Activated T-helper 9 cell treated with anti-CD3 and anti-CD28 coated beads, Interleukin-2, amount 50 U/mL, for 16 hours (primary cell): ENCODE data around the gene TACO1.

Experiments
- DNase-seq: peaks from one replicate; pipeline ENCODE4 v3.0.0-alpha.2; 2020; ENCODE audit warnings: low read depth

Gene TACO1

GRCh38 chr17:63601439-63602371 is 1.0 kb downstream of the TACO1 start:
- DNase-seq: no peak

- no peak for DNase-seq
Observed at GRCh38 chr17:63609816-63610573, 9.3 kb downstream of the TACO1 start.

- no peak for DNase-seq
Observed at GRCh38 chr17:63610854-63611253, 10.2 kb downstream of the TACO1 start.

- no peak for DNase-seq
Observed at GRCh38 chr17:63611354-63611753, 10.7 kb downstream of the TACO1 start.

GRCh38 chr17:63613663-63614062 is 13.0 kb downstream of the TACO1 start:
- DNase-seq: no peak

- DNase-seq: no peak
Observed at GRCh38 chr17:63621229-63621683, 20.6 kb downstream of the TACO1 start.

- DNase-seq: peak; percentile 95
Observed at GRCh38 chr17:63621684-63622573, 21.2 kb downstream of the TACO1 start, which contains the start of gene MAP3K3. MAP3K3 (plus strand) TSS chr17:63622417; CDS start chr17:63622760, 343 bp downstream.

- peak; percentile 53 for DNase-seq
Observed at GRCh38 chr17:63622574-63623390, 22.1 kb downstream of the TACO1 start.

GRCh38 chr17:63623786-63624530 is 23.3 kb downstream of the TACO1 start:
- no peak for DNase-seq

- DNase-seq: no peak
Observed at GRCh38 chr17:63624531-63624880, 23.8 kb downstream of the TACO1 start.

- DNase-seq: no peak
Observed at GRCh38 chr17:63626551-63627180, 26.0 kb downstream of the TACO1 start.

GRCh38 chr17:63629627-63630026 is 28.9 kb downstream of the TACO1 start:
- DNase-seq: no peak

- DNase-seq: no peak
Observed at GRCh38 chr17:63631062-63631461, 30.4 kb downstream of the TACO1 start.

- DNase-seq: no peak
Observed at GRCh38 chr17:63631626-63632025, 30.9 kb downstream of the TACO1 start.

GRCh38 chr17:63633742-63634141 is 33.0 kb downstream of the TACO1 start:
- DNase-seq: no peak

GRCh38 chr17:63634163-63634562 is 33.5 kb downstream of the TACO1 start:
- DNase-seq: no peak

- DNase-seq: no peak
Observed at GRCh38 chr17:63634816-63635215, 34.1 kb downstream of the TACO1 start.

- DNase-seq: no peak
Observed at GRCh38 chr17:63635290-63635689, 34.6 kb downstream of the TACO1 start.

- DNase-seq: no peak
Observed at GRCh38 chr17:63635787-63636186, 35.1 kb downstream of the TACO1 start.

GRCh38 chr17:63639125-63639524 is 38.4 kb downstream of the TACO1 start:
- DNase-seq: no peak
